Esophagus squamous epithelium (tissue), 4 donors: ENCODE data around the gene GSK3B.

Experiments used
- CTCF ChIP-seq, 6 experiments: fragments of 450-650 bp in 4 of 6; fragments of 200-600 bp in 2 of 6; sonication (generic) in 2 of 6; IDR thresholded peaks; one replicate each; pipeline ENCODE4 v1.5.1; 2016 to 2019; ENCODE audit warnings: antibody characterized with exemption in 6 of 6, mild to moderate bottlenecking in 4 of 6, moderate library complexity in 4 of 6
- POLR2A ChIP-seq, 4 donors: fragments of 450-650 bp; IDR thresholded peaks; one replicate each; pipeline ENCODE4 v1.6.1; 2017; ENCODE audit warnings: antibody characterized with exemption in 4 of 4, mild to moderate bottlenecking in 4 of 4, moderate library complexity in 3 of 4

GRCh38 chr3:120101624-120102023 lies 7.4 kb upstream of the GSK3B start:
- TF ChIP-seq POLR2A (IDR thresholded peaks at IDR 0.05): no peak
- no peak for TF ChIP-seq CTCF (IDR thresholded peaks at IDR 0.05)
